CD4-positive, alpha-beta T cell treated with Interleukin-2 at 100 ng/mL for 4 hours (primary cell): ENCODE data around the gene SGK1.

Source experiments
- DNase-seq: peaks from one replicate; pipeline ENCODE4 v3.0.0-alpha.2; 2020; ENCODE audit warnings: low spot score

SGK1 gene

DNA sequence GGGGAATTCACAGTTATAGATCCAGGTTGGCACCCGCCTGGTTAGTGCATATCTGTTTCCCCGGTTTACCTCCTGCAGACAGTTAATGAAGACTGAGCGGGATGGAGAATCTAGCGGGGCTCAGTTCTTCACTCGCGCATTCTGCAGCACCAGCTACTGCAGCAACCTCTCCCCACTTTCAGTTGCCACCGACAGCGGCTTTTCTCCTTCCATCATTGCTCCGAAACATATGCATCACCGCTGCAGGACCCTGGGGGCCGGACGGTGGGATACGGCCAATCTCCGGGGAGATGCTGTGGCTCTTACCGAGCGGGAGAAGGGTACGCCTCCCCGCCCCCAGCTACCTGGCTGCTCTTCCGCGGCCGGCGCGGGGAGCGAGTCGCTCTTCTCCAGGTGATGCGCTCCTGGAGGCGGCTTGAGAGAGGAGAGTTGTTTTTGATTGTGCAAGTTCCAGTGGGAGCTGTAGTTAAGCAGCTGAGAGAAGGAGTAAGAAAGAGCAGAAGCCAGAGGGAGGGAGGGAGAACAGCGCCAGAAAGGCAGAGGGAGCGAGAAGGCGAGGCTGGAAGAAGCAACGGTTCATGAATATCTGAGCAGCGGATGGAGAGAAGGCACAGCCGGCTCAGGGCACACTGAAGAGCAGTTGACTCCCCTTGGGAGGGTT is at the start of gene SGK1:
Gene SGK1, minus strand, starts transcription at position 642 of the 661 bp plus-strand sequence. CDS start 652 bp downstream, outside the sequence.
- peak; percentile 12 for DNase-seq

DNA sequence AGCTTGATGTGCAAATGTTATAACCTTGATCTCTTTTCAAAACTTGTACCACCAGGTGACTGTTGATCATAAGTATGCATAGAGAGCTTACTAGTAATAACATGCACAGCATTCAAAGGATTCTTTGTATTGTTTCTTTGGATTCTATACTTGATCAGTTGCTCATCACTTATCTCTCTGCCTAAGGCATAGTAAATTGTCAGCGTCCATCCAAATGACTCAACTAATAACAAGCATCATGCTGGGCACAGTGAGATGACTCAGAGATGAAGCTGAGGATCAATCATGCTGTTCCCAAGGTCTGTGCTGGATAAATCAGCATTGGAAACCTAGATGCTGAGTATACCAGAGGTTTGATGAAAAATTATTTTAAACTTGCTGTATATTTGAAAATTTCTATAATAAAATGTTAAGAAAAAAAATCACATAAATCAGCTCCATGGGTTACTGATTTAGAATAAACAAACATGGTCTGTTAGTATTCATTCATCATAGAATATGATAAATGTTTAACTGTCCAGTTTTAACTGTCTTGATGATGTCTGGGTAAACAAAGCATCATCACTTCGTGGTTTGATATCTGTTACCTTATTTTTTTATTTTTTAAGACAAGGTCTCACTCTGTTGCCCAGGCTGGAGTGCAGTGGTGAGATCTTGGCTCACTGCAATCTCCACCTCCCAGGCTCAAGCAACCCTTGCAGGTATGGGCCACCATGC is 45.6 kb upstream of the SGK1 start:
- DNase-seq: no peak

DNA sequence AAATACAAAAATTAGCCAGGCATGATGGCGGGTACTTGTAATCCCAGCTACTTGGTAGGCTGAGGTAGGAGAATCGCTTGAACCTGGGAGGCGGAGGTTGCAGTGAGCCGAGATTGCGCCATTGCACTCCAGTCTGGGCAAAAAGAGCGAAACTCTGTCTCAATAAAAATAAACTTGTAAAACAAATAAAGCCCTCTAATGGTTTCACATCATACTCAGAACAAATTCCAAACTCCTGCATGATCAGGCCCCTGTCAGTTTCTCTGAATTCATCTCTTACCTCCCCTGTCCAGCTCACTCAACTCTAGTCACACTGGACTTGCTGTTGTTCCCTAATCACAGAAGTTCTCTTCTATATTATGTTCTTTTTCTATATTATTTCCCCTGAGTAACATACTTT is 43.1 kb upstream of the SGK1 start:
- DNase-seq: no peak

DNA sequence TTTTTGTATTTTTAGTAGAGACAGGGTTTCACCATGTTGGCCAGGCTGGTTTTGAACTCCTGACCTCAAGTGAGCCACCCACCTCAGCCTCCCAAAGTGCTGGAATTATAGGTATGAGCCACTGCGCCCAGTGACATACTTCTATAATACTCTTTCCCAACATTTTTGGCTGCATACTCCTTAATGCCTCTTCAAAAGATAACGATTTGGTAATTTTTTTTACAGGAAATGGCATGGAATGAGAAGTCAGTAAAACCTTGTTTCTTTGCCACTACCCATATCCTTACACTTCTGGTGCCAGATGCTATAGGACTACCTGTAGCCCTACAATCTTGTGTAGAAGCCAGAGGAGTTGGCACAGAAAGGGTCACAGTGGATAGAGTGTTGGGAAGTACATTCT is 41.4 kb upstream of the SGK1 start:
- no peak for DNase-seq

- no peak for DNase-seq
These were observed 40.4 kb upstream of the SGK1 start for GRCh38 chr6:134358320-134358719.

GRCh38 chr6:134357022-134357487 is 39.1 kb upstream of the SGK1 start:
- DNase-seq: no peak

- no peak for DNase-seq
These were observed 38.5 kb upstream of the SGK1 start for GRCh38 chr6:134356405-134356804.

DNA sequence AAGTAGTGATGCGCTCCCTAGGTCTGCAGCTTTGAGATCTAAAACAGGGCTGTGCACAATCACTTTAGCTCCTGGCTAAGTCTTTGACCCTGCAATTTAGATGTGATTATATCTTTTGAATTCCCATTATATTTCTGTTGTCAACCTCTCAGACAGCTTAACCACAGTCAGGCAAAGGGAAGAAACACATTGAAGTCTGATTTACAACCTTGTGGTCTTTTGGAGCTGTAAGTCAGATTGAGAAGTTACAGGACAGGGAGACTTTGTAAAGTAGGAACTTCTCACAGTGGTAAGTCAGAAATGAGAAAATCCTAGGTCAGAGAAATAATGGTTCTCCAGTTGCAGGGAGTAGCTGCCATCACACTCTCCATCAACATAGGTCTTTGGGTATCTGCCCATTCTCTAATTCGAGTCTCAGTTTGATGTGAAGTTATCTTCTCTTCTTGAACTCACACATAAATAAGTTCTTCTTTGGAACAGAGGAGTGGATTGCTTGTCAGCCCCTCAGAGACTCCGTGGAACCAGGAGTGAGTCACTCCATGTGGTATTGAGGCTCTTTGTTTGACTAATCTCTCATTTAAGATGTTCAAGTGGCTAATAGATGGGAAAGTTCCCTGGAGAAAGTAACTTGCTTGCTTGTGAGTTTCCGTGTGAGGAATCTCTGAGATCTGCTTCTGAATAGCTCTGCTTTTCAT is 35.0 kb upstream of the SGK1 start:
- DNase-seq: peak; percentile 11

DNA sequence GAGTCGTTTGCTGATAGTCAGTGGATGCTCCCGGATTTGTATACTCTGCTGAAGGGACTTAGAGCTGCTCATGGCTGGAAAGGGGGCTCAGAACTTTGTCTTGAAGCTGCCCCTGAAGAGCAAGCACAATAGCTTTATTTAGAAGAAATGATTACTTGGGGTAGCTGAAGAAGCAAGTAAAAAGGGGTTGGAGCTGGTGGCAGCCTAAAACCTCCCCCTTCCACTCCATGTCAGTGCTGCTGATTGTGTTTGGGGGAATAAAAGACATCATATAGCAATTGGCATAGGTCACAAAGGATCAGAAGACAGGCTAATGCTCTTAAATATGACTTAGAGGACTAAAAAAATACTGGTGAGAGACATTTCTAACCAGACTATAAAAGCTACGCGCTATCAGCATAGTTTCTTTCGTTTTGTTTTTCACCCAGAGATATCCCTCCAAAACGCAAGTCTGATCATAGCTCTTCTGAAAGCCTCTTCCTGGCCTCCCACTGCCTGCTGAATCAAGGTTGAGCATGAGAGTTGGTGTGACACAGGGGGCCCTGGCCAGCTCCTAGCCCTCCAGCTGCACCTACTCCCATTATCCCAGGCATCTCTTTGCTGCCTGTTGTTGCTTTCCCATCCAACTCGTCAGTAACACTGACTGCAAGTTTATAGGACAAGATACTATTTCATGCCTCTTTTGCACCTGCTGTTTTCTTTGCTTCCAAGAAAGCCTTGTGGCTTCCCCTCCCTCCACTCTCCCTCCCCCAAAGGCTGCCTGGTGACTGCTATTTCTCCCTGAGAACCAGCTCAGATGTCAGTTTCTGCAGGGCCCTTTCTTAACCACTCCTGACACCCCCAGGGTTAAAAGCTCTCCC is 33.9 kb upstream of the SGK1 start:
- peak; percentile 12 for DNase-seq

DNA sequence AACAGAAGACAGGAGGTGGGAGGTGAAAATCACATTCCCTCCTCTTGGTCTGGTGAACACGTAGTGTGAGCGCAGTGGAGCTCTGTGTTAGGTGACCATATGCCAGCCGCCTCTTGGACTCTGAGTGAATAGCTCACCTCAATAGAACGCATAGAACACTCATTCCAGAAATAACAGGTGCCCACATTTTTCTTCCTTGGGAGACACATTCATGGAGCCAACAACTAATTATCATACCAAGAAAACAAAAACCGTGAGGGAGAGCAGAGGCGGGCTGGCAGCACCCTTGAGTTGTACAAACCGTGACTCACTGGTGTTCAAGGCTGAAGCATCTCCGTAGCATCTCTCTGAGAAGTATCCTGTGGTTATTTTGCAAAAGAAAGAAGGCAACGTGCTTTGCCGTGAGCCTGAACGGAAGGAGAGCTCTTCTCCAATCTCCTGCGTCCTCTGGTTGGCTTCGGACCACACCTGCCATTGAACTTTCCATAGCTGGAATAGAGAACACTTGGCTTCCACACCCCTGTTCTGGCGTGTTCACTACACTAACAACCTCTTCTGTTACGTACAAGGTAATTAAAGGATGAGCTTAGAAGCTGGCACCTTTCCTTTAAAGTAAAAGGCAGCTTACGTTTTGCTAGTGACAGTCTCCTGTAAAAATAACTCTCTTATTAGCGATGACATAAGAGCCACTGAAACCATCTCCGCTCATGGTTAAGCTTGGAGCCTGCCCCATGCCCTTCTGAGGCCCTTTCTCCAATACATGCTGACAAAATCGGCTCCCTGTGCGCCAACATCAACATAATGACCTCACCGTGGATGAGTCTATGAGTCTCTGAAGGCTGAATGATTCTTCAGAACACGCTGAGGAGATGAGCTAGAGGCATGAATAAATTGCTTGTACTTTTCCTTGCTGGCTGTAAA is 30.2 kb upstream of the SGK1 start:
- DNase-seq: no peak

DNA sequence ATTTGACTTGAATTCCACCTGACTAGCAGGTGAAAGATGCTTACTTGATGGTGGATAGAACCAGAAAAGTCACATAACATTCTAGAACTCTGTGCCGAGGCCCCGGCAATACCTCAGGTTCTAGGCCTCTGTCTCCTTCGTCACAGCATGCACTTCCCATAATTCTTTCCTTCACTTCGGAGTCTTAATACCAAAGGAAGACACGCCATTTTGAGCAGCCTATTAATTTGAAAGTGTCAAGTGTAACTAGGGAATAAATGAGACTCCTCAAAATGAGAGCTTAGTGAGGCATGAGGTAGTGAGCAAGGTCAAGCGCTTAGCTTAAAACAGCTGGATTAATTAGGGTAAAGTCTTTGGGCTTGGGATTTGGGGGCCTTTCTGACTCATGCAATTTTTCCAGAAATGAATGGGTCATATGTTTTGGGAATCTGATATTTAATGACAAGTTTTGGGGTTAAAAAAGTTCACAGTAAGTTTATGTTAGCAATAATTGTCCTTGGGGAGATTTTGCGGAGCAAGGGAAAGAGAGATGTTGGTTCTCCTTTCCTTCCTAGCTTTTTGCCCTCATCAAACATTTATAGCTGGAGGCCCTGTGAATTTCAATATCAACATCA is 29.1 kb upstream of the SGK1 start:
- no peak for DNase-seq

- DNase-seq: no peak
These were observed 27.9 kb upstream of the SGK1 start for GRCh38 chr6:134345789-134346188.

- no peak for DNase-seq
These were observed 25.2 kb upstream of the SGK1 start for GRCh38 chr6:134343066-134343465.

DNA sequence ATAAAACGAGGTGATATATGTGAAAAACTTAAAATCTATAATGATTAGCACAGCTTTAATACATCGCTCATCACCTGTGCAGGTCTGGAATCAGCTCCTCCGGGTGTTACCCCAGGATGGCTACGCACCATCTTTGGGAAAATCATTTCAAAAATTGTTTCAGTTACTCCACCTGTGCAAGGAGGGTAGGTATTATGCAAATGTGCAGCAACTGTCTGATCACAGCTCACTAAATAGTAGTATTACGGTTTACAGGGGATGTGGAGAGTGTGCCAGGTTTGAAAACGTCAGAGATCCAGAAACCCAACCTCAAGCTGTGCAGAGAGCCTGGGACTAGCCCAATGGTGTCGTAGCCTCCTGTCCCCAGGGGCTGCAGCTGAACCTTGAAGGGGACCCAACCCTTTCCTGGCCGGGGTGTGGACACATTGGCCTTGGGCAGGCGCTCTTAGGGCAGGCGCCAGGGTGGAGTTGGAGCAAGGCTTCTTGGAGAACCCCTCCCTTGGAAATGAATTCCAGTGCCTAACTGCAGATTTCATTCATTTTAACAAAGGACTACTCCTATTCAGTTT is 24.2 kb upstream of the SGK1 start:
- DNase-seq: no peak

DNA sequence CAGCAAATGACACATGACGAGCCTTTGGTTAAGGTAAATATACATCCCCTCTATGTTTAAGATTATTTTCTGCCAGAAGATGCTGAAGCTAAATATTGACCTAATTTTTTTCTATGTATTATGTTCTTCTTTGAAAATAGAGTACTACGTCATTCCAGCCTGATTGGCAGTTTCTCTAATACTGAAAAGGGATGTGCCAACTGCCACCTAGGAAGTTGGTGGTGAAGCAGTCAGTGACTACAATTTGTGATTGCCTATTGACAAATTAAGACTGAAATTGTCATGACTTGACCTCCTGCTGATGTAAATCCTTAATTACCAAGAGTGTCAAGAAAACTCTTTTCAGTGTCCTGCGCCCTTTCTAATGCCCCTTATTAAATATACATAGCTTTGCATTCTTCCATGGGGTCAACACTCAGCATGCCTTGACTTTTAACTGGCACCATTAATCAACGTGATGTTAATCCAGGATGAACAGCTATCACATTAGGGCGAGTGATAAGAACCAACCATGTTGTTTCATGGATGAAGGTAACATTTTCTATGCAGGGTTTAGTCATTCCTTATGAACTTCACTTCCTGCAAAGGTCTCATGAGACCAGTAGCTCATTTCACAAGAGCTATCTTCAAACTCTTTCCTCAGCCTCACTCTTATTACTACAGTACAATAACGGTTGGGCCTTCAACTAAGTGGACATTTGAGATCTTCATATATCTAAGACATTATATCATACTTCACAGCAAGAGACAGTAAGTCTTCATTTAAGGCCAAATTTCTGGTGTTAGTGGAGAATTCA is 22.5 kb upstream of the SGK1 start:
- no peak for DNase-seq

DNA sequence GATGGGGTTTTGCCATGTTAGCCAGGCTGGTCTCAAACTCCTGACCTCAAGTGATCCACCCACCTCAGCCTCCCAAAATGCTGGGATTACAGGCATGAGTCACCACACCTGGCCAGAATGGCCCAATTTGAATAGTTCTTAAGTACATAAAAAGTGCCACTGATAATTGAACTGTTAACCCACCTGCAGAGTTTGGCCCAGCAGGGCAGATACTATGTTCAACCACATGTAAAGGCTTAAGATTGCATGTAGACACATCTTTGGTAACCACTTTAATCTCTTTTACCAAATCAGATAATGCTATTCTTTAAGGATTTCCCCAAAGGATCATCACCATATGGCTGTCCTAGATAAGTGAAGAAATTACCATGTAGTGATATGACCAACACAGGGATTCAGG is 21.3 kb upstream of the SGK1 start:
- no peak for DNase-seq

DNA sequence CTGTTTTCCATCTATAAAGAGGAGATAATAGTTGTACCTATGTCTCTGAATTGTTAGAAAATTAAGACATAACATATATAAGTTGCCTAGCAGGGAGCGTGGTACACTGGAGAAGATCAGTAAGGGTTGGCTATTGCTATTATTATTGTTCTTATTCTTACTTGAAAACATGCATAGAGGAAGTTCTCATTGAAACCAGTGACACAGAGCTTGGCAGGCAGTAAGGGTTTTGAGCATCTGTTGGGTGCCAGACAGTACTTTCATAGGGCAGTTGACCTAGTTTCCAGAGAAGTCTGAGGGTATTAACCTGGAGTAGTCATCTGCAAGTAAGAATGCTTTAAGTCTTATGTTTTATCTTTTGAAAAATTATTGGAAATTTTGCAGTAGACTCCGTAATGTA is 13.3 kb upstream of the SGK1 start:
- DNase-seq: no peak

- DNase-seq: no peak
These were observed 12.6 kb upstream of the SGK1 start for GRCh38 chr6:134330555-134330954.

DNA sequence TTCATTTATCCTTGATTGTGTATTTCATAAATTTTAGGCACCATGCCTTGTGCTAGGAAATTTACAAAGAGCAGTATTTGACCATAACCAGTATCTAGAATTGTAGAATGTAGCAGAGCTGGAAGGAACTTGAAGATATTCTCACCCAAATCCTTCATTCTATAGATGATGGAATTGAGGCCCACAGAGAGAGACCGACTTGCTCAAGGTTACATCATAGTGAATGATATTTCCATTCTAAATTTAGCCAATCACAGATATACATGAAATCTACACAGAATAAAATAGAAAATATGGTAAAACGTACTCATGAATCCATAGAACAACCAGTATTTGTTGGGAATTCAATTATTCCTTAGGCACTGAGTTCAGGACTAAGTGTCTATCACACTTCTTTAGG is 10.9 kb upstream of the SGK1 start:
- no peak for DNase-seq
